GM12801 (cell line): Measurements from ENCODE around the gene EPHA7.

Experiments
- TF ChIP-seq, protein P1 (sequence below): IDR thresholded peaks from one replicate; pipeline ENCODE4 v1.5.1; 2011; ENCODE audit warnings: control low read depth; ENCODE audit not compliant: insufficient read length; ENCODE audit errors: extremely low read depth

The EPHA7 gene

DNA sequence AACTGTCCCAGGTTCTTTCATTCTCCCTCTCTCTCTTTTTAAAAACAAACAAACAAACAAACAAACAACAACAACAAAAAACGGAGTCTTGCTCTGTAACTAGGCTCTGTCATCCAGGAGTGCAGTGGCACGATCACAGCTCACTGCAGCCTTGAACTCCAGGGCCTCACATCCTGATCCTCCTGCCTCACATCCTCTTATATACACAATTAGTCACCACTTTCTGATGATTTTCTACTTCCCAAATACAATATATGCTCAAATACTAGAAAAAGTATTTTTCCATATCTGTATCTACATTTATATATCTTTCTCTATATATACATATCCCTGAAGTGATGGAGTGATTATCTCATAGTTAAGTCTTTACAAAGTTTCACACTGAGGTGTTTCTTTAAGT is 170.7 kb downstream of the EPHA7 start:
- TF ChIP-seq, protein P1, sequence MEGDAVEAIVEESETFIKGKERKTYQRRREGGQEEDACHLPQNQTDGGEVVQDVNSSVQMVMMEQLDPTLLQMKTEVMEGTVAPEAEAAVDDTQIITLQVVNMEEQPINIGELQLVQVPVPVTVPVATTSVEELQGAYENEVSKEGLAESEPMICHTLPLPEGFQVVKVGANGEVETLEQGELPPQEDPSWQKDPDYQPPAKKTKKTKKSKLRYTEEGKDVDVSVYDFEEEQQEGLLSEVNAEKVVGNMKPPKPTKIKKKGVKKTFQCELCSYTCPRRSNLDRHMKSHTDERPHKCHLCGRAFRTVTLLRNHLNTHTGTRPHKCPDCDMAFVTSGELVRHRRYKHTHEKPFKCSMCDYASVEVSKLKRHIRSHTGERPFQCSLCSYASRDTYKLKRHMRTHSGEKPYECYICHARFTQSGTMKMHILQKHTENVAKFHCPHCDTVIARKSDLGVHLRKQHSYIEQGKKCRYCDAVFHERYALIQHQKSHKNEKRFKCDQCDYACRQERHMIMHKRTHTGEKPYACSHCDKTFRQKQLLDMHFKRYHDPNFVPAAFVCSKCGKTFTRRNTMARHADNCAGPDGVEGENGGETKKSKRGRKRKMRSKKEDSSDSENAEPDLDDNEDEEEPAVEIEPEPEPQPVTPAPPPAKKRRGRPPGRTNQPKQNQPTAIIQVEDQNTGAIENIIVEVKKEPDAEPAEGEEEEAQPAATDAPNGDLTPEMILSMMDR: no peak

DNA sequence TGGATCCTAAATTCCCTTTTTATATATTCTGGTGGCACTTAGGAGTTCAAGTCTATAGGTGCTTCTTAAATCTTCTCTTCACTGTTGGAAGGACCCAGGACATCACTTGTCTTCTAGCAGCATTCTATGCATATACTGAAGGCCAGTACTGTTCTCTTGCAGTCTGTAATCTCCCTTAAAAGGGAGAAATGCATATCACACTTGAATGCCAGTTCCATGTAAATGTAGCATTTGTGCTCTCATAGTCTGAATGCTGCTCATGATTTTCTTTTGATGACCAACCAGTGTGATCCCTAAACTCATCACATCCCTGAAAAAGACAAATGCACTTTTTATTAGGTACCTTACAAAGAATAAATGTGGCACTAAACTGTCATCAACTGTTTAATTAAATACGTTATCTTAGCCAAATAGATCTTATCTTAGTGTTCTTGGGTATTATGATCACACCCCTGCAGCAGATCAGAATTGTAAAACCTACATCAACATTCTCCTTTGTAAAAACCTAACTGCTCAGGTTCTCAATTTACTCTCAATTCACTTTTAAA is 176.1 kb downstream of the EPHA7 start:
- TF ChIP-seq, protein P1: no peak

DNA sequence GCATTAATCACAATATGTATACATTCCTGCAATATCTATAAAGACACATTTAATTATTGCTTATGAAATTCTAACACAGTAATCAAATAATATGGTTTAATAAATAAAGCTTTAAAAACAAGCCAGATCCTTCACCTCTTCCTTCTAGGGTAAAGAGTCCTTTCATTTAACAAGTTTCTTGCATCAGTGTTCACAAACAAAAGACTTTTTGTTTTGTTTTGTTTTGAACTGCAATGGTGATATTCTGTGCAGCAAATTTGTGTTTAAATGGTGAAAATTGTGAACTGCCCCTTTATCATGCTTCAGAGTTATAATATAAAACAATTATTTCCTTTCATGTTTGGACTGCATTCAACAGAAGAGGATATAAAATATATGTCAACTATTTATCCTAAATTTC is 177.3 kb downstream of the EPHA7 start:
- TF ChIP-seq, protein P1: no peak

DNA sequence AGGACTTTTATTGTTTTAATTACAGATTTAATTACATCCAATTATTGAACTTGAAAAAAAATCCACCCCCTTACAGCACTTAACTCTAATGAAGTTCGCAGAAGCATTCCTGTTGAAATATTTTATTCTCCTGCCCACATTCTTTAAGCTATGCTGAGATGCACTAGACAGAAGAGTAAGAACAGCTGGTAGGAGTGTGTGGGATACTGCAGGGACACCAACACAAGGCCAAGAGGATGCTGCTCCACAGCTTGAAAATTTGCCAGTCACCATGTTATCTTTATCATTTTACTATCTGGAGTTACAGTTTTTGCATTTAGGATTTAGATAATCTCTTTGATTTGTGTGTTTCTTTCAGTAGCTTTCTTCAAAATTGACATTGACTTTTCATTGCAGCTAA is 180.7 kb downstream of the EPHA7 start:
- TF ChIP-seq, protein P1: no peak

DNA sequence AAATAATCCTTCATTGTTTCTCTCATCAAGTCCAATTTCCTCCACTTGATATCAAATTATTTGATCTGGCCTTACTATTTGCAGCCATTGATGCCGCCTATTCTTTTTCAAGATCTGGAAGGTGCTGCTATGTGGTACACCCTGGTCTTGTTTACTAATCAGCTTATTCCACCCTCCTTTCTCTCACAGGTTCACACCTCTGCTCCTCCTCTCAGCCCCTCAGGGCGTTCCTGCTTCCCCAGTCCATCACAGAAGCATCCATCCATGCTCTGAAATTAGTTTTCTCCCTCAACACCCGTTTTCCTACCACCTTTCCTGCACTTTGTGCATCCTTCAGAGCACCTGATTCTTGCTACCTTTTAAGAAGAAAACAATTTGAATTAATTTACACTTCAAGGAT is 183.6 kb downstream of the EPHA7 start:
- TF ChIP-seq, protein P1: no peak

DNA sequence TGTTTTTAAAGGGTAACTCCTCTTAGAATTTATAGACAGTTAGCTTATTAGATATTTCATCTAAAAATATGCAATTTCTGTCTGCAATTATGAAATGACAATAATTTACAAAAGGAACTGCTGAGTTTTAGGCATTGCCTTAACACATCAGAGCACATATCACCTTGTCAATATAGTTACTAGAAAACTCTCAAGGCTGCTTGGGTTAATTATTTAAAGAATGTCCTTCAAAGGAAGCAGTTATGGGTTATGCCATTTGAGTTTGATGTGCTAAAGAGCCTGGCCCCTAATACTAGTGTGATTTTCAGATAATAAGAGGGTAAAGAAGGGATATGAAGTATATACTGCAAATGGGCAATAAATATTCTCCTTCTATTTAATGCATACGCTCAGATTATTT is 192.5 kb downstream of the EPHA7 start:
- TF ChIP-seq, protein P1: no peak

DNA sequence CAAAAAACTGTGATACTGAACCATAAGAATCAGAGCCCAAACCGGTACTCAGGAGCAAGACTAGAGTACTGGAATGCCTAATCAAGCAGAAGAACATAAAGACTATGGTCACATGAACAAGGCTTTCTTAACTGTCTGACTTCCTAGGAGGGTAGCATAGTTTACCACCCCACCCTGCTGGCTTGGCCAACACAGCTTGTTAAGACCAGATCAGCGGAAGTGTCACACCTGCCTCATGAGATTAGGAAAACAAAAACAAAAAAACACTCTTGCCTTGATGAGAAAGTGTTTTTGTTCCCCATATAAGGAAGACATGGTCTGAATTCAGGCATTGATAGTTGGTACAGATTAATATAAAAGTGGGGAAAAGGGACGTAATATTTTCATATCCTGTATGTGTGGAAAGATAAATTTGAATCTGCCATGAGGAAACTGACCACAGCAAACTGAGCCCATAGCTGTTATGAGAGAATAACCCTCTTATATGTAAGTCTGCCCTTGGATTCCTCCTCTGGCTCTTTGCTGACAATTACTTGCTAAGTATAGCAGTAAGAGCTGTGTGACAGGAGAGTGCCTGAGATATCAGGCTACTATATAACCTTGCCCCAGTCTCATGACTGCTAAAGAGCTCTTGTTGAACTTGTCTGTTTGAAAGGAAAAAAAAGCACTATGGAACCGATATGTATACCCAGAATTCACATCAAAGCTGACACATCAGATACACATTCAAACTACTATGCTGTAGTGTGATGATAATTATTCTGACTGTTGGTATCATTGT is 197.1 kb downstream of the EPHA7 start:
- TF ChIP-seq, protein P1: no peak
